H1 (cell line): ENCODE measurements around the gene LY6G5B. TPM values are rescaled to one million over a fixed set of nuclear protein-coding genes. Genes with fewer than 3 reads are reported as not detected.

ENCODE experiments used
- CTCF ChIA-PET: fragments of 300-600 bp; sonication (Branson Sonifier 250); formaldehyde crosslinking; loops from one replicate; lab custom pipeline; 2021; ENCODE audit not compliant: partially characterized antibody; lab: Charles Lee
- POLR2A ChIA-PET: fragments of 300-600 bp; sonication (Branson Sonifier 250); formaldehyde crosslinking; loops from one replicate; lab custom pipeline; 2021; ENCODE audit warnings: inconsistent platforms; ENCODE audit not compliant: partially characterized antibody; lab: Charles Lee
- DNase-seq, 2 experiments: peaks; one replicate each; pipeline versions ENCODE4 v3.0.0 to v3.0.0-alpha.2; 2010 to 2022; ENCODE audit warnings: low spot score in 2 of 2, low read depth in 1 of 2, mixed read lengths in 1 of 2
- FAIRE-seq: peaks from 2 replicates; lab custom pipeline; 2011; peaks lifted over from hg19 to GRCh38; lab: Jason Lieb, UNC
- H2AFZ ChIP-seq: 2 replicates; pipeline ENCODE4 v1.8.1; 2012; ENCODE audit warnings: low read length, inconsistent platforms
- H2AK5ac ChIP-seq: 2 replicates; pipeline ENCODE4 v1.6.1; 2013; ENCODE audit warnings: low read depth, low read length
- H2BK120ac ChIP-seq: replicated peaks from 2 replicates; pipeline ENCODE3; 2013; ENCODE audit warnings: low read depth, low read length, inconsistent platforms
- H2BK12ac ChIP-seq: 2 replicates; pipeline ENCODE4 v1.6.1; 2013; ENCODE audit warnings: low read depth, low read length
- H2BK15ac ChIP-seq: 2 replicates; pipeline ENCODE4 v1.6.1; 2013; ENCODE audit warnings: low read length
- H2BK20ac ChIP-seq: 2 replicates; pipeline ENCODE4 v1.6.1; 2013; ENCODE audit warnings: low read length
- H2BK5ac ChIP-seq: 2 replicates; pipeline ENCODE4 v1.6.1; 2013; ENCODE audit warnings: low read depth, low read length
- H3K14ac ChIP-seq: 2 replicates; pipeline ENCODE4 v1.6.1; 2013; ENCODE audit warnings: inconsistent platforms; ENCODE audit not compliant: insufficient read length
- H3K18ac ChIP-seq: 2 replicates; pipeline ENCODE4 v1.6.1; 2013; ENCODE audit warnings: low read length; ENCODE audit errors: extremely low read depth
- H3K23ac ChIP-seq: 2 replicates; pipeline ENCODE4 v1.6.1; 2013; ENCODE audit warnings: inconsistent platforms; ENCODE audit not compliant: insufficient read length
- H3K23me2 ChIP-seq: 2 replicates; pipeline ENCODE4 v1.6.1; 2013; ENCODE audit warnings: low read depth, low read length
- H3K27ac ChIP-seq: 2 replicates; pipeline ENCODE4 v1.6.1; 2011; ENCODE audit warnings: low read depth, low read length, inconsistent platforms
- H3K27me3 ChIP-seq, 4 experiments: replicated peaks in 1 of 4; 1 replicate in 1 of 4; 2 replicates in 3 of 4; pipeline versions ENCODE4 v1.6.1 to v1.8.1; 2011 to 2013; ENCODE audit warnings: low read length in 3 of 4, mild to moderate bottlenecking in 3 of 4, inconsistent platforms in 2 of 4, mixed read lengths in 2 of 4, moderate library complexity in 1 of 4; ENCODE audit not compliant: control insufficient read depth in 3 of 4, insufficient read depth in 3 of 4; ENCODE audit errors: extremely low read depth in 1 of 4
- H3K36me3 ChIP-seq, 4 experiments: 2 replicates each; pipeline versions ENCODE4 v1.6.1 to v1.8.1; 2011 to 2013; ENCODE audit warnings: mild to moderate bottlenecking in 4 of 4, low read length in 3 of 4, moderate library complexity in 2 of 4, control low read depth in 1 of 4, inconsistent platforms in 1 of 4; ENCODE audit not compliant: insufficient read depth in 4 of 4, control insufficient read depth in 2 of 4
- H3K4ac ChIP-seq: replicated peaks from 2 replicates; pipeline ENCODE3; 2013; ENCODE audit warnings: low read length, low read depth, mixed read lengths, inconsistent platforms; ENCODE audit not compliant: insufficient read length
- H3K4me1 ChIP-seq, 4 experiments: replicated peaks in 1 of 4; 1 replicate in 1 of 4; 2 replicates in 3 of 4; pipeline versions ENCODE4 v1.6.1 to v1.8.1; 2011 to 2013; ENCODE audit warnings: low read length in 3 of 4, inconsistent platforms in 2 of 4, mixed read lengths in 1 of 4; ENCODE audit not compliant: insufficient read depth in 4 of 4, control insufficient read depth in 3 of 4
- H3K4me2 ChIP-seq, 2 experiments: 2 replicates each; pipeline versions ENCODE4 v1.6.1 to v1.8.1; 2011 to 2013; ENCODE audit warnings: low read depth in 2 of 2, low read length in 2 of 2, control low read depth in 1 of 2, inconsistent platforms in 1 of 2, mild to moderate bottlenecking in 1 of 2; ENCODE audit not compliant: insufficient read depth in 1 of 2
- H3K4me3 ChIP-seq, 4 experiments: fragments of 200-600, 300-600 bp in 1 of 4; sonication (generic), shearing (Covaris generic), sonication (Bioruptor Twin) in 1 of 4; 2 replicates each; pipeline versions ENCODE4 v1.5.1 to v1.8.1; 2011 to 2016; ENCODE audit warnings: low read length in 4 of 4, low read depth in 3 of 4, control low read depth in 2 of 4, inconsistent platforms in 2 of 4, mild to moderate bottlenecking in 2 of 4, mixed read lengths in 1 of 4, moderate library complexity in 1 of 4; ENCODE audit not compliant: insufficient read depth in 2 of 4; ENCODE audit errors: extremely low read depth in 1 of 4
- H3K56ac ChIP-seq: replicated peaks from 2 replicates; pipeline ENCODE3; 2013; ENCODE audit warnings: low read depth, mild to moderate bottlenecking, mixed read lengths, low read length, inconsistent platforms; ENCODE audit not compliant: insufficient read length
- H3K79me1 ChIP-seq: 2 replicates; pipeline ENCODE4 v1.6.1; 2013; ENCODE audit warnings: low read depth, low read length, control low read depth
- H3K79me2 ChIP-seq, 2 experiments: 2 replicates each; pipeline versions ENCODE4 v1.6.1 to v1.8.1; 2012 to 2013; ENCODE audit warnings: low read length in 2 of 2, mild to moderate bottlenecking in 2 of 2, inconsistent platforms in 1 of 2; ENCODE audit not compliant: insufficient read depth in 2 of 2, control insufficient read depth in 1 of 2
- H3K9ac ChIP-seq, 4 experiments: replicated peaks in 1 of 4; 1 replicate in 1 of 4; 2 replicates in 3 of 4; pipeline versions ENCODE4 v1.6.1 to v1.8.1; 2011 to 2013; ENCODE audit warnings: low read depth in 3 of 4, low read length in 3 of 4, control low read depth in 2 of 4, mild to moderate bottlenecking in 2 of 4, moderate library complexity in 2 of 4, inconsistent platforms in 1 of 4; ENCODE audit errors: extremely low read depth in 1 of 4
- H3K9me3 ChIP-seq, 2 experiments: 2 replicates each; pipeline versions ENCODE4 v1.6.1 to v1.8.1; 2012 to 2013; ENCODE audit warnings: mild to moderate bottlenecking in 2 of 2, moderate library complexity in 2 of 2, control low read depth in 1 of 2, inconsistent platforms in 1 of 2, low read depth in 1 of 2, low read length in 1 of 2, mixed read lengths in 1 of 2; ENCODE audit not compliant: insufficient read depth in 2 of 2
- H4K20me1 ChIP-seq, 2 experiments: replicated peaks in 1 of 2; 2 replicates each; pipeline versions ENCODE3 to v1.8.1; 2011 to 2013; ENCODE audit warnings: inconsistent platforms in 2 of 2, low read length in 2 of 2, mild to moderate bottlenecking in 1 of 2; ENCODE audit not compliant: insufficient read depth in 2 of 2, control insufficient read depth in 1 of 2
- H4K5ac ChIP-seq: 2 replicates; pipeline ENCODE4 v1.6.1; 2013; ENCODE audit warnings: low read length, low read depth, mixed read lengths, inconsistent platforms; ENCODE audit not compliant: insufficient read length
- H4K8ac ChIP-seq: 2 replicates; pipeline ENCODE4 v1.8.0; 2013; ENCODE audit warnings: mild to moderate bottlenecking, moderate library complexity, low read length, inconsistent platforms; ENCODE audit not compliant: insufficient read depth; ENCODE audit errors: extremely low read depth
- H4K91ac ChIP-seq: replicated peaks from 2 replicates; pipeline ENCODE3; 2013; ENCODE audit warnings: low read length, mixed read lengths, inconsistent platforms; ENCODE audit not compliant: insufficient read length
- ATF3 ChIP-seq: IDR thresholded peaks from 2 replicates; pipeline ENCODE4 v1.6.1; 2011; ENCODE audit warnings: low read depth, mild to moderate bottlenecking, low read length; ENCODE audit not compliant: insufficient read depth
- CREB1 ChIP-seq: IDR thresholded peaks from 2 replicates; pipeline ENCODE4 v1.6.1; 2012; ENCODE audit warnings: inconsistent platforms
- E2F6 ChIP-seq: IDR thresholded peaks from 2 replicates; pipeline ENCODE4 v1.6.1; 2012; ENCODE audit warnings: inconsistent platforms
- HDAC2 ChIP-seq, 2 experiments: fragments of 300-600 bp in 1 of 2; sonication (generic) in 1 of 2; IDR thresholded peaks; 2 replicates each; pipeline ENCODE4 v1.6.1; 2011 to 2012; ENCODE audit warnings: low read depth in 2 of 2, low read length in 2 of 2, mild to moderate bottlenecking in 2 of 2, moderate library complexity in 2 of 2, borderline replicate concordance in 1 of 2, inconsistent platforms in 1 of 2
- HDAC6 ChIP-seq: IDR thresholded peaks from one replicate; pipeline ENCODE4 v1.7.1; 2012; ENCODE audit warnings: low read depth, mild to moderate bottlenecking, inconsistent platforms, low read length, moderate library complexity
- NRF1 ChIP-seq: IDR thresholded peaks from 2 replicates; pipeline ENCODE4 v1.6.1; 2011; ENCODE audit warnings: mild to moderate bottlenecking, low read depth, low read length, improper control_type of control experiment
- PHF8 ChIP-seq: fragments of 200-600 bp; sonication (generic); conservative IDR thresholded peaks from 2 replicates; pipeline ENCODE4 v1.7.1; 2012; ENCODE audit warnings: low read depth, mild to moderate bottlenecking, inconsistent platforms, low read length, moderate library complexity
- RAD21 ChIP-seq, 2 experiments: IDR thresholded peaks in 1 of 2; conservative IDR thresholded peaks in 1 of 2; 2 replicates each; pipeline ENCODE4 v1.6.1; 2011; ENCODE audit warnings: low read depth in 2 of 2, low read length in 2 of 2, improper control_type of control experiment in 1 of 2, inconsistent platforms in 1 of 2, mild to moderate bottlenecking in 1 of 2, moderate library complexity in 1 of 2
- RBBP5 ChIP-seq: IDR thresholded peaks from 2 replicates; pipeline ENCODE4 v1.7.1; 2012; ENCODE audit warnings: low read depth, mild to moderate bottlenecking, inconsistent platforms, low read length, moderate library complexity, borderline replicate concordance
- RFX5 ChIP-seq: IDR thresholded peaks from 2 replicates; pipeline ENCODE4 v1.6.1; 2011; ENCODE audit warnings: low read depth, low read length, improper control_type of control experiment, borderline replicate concordance
- WGBS, 2 experiments: shearing (Covaris generic) in 1 of 2; methylation state at CpG; one replicate each; pipeline versions ENCODE4 v1.1.6 to v1.1.7; 2013 to 2015; ENCODE audit warnings: low lambda C conversion rate in 2 of 2, mixed read lengths in 2 of 2, inconsistent platforms in 1 of 2, low coverage in 1 of 2, missing lambda C conversion rate in 1 of 2; ENCODE audit not compliant: insufficient replicate concordance in 2 of 2, insufficient coverage in 1 of 2, insufficient read length in 1 of 2; ENCODE audit errors: extremely low coverage in 1 of 2, missing lambda C conversion rate in 1 of 2; 5-methylcytosine and 5-hydroxymethylcytosine counted together
- polyA plus RNA-seq, 7 experiments: library from polyadenylated mRNA; depleted of rRNA in 3 of 7; stranded (reverse) in 5 of 7; unstranded in 2 of 7; fragments of >200 nt in 5 of 7; fragments of 200-250 nt in 2 of 7; gene quantifications; 1 replicate in 5 of 7; 2 replicates in 1 of 7; 4 replicates in 1 of 7; pipeline versions ENCODE4 v1.2.1 to v1.2.3, GENCODE V29; 2011 to 2013; ENCODE audit warnings: missing spikeins in 2 of 7, mixed read lengths in 2 of 7
- total RNA-seq: library from RNA; stranded (reverse); fragmentation: NEBNext Ultra II Directional; extraction: Animal tissue kit (Norgen Biotek cat#: 25700); gene quantifications from 2 replicates; pipeline ENCODE4 v1.2.1, GENCODE V29; 2021

The LY6G5B gene
- total and polyA plus RNA-seq, 2 of the 8 experiments (the other 6 are each of a cell fraction or from before 2014, with no cell fraction given) = 10.6 to 12.6 TPM

DNA sequence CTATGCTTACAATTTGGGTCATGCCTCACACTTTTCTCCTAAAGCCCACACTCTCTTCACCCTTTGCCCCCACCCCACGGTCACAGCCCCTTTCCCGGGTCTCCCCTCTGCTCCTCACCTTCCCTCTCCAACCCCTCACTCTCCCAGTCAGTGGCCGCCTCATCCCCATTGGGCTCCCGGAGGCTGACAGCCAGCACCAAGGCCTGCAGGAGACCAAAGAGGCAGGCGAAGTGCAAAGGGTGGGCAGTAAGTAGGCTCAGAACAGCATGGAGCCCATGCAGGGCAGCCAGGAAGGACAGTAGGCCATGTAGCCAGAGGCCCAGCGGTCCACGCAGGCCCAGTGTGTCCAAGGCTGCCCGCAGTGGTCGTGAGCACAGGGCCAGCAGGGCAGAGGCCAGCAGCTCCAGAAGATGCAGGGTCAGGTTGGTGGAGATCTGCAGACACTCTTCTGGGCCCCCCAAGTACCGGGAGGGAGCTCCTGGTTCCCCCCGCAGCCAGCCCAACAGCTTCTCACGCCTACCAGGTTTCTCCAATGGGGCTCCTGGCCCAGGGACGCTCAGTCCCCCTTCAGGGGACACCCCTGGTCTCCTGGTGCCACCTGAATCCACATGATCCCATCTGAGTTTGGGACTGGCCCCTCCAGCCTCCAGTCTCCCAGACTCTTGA, 10.7 kb upstream of the LY6G5B start:
- H3K9ac ChIP-seq = no peak overlapping the region
- peaks cover 0 to 35% of the 10 kb centered on the region in 2 experiments; a peak in 3 of 4 replicates for H3K79me2 ChIP-seq
- no peak overlapping the region for H4K91ac ChIP-seq
- H2AK5ac ChIP-seq = no peak overlapping the region
- H2BK15ac ChIP-seq = no peak overlapping the region
- FAIRE-seq (no peak), DNase-seq (no peak)
- no peak overlapping the region for H2AFZ ChIP-seq
- H3K36me3 ChIP-seq = peaks cover 4 to 19% (median 9%) of the 10 kb centered on the region in 4 experiments; a peak in 6 of 8 replicates
- H3K4me2 ChIP-seq = peak overlapping the region; percentile 94 to 95; a peak in 3 of 4 replicates
- no peak overlapping the region for H3K18ac ChIP-seq
- H3K79me1 ChIP-seq = peaks cover 9% of the 10 kb centered on the region
- H3K9me3 ChIP-seq = no peaks in the 10 kb centered on the region
- H3K14ac ChIP-seq = no peak overlapping the region
- CTCF ChIA-PET = interaction anchor here (0.6 to 3.2 kb wide), 4 partner anchors 10 to 161 kb away, joined by 3 to 9 read pairs (median 4); no protein-coding TSS in a partner anchor
- H2BK12ac ChIP-seq = no peak overlapping the region; the same call in 1 of the 2 replicates
- no peak overlapping the region for H4K8ac ChIP-seq
- H2BK5ac ChIP-seq = no peak overlapping the region
- peaks cover 0 to 12% (median 4%) of the 10 kb centered on the region in 4 experiments; a peak in 5 of 7 replicates for H3K4me1 ChIP-seq
- no peak overlapping the region for H2BK120ac ChIP-seq
- H4K20me1 ChIP-seq = peaks cover 0 to 3% of the 10 kb centered on the region in 2 experiments
- no peak overlapping the region for H3K56ac ChIP-seq
- H3K23me2 ChIP-seq = peaks cover 4% of the 10 kb centered on the region; the same call in 1 of the 2 replicates
- POLR2A ChIA-PET = interaction anchor here (0.6 to 25.5 kb wide), 10 partner anchors 6 to 176 kb away, joined by 3 to 883 read pairs (median 11); partner anchors contain the start of genes AIF1, APOM, BAG6 and DDAH2
- no peaks in the 10 kb centered on the region for H3K27me3 ChIP-seq
- H2BK20ac ChIP-seq = no peak overlapping the region
- H4K5ac ChIP-seq = no peak overlapping the region
- H3K4me3 ChIP-seq = peak overlapping the region; percentile 85 to 94 (median 88); a peak in 5 of 8 replicates
- H3K23ac ChIP-seq = no peak overlapping the region
- WGBS, 2 experiments = 90% methylated on average over 13 of the region's 13 CpGs; no CpG with 5 or more reads in 1 of the 2 experiments
- H3K27ac ChIP-seq = no peak overlapping the region
- H3K4ac ChIP-seq = no peak overlapping the region
- TF ChIP-seq CREB1 (no peak), HDAC6 (no peak), ATF3 (no peak), RFX5 (no peak), PHF8 (no peak), RAD21 (IDR thresholded peaks at IDR 0.05 in 1 of 2, conservative IDR thresholded peaks at IDR 0.05 in 1 of 2; ENCODE audit: low read depth in 2 of 2, low read length in 2 of 2) (no peak), RBBP5 (no peak), HDAC2 (IDR thresholded peaks at IDR 0.05; ENCODE audit: borderline replicate concordance in 1 of 2, low read depth in 2 of 2, low read length in 2 of 2) (no peak), NRF1 (no peak), E2F6 (no peak)
